Measurements from ENCODE around the gene KIF2A. TPM values are rescaled to one million over a fixed set of nuclear protein-coding genes. Genes with fewer than 3 reads are reported as not detected.

KIF2A gene
- total RNA-seq, 4 donors from 2014 or later, result 23.3 to 28.6 (median 25.0) TPM

GRCh38 chr5:62263401-62263800 lies 42.6 kb upstream of the KIF2A start:
- H3K9me3 ChIP-seq, result no peaks in the 10 kb centered on the region
- TF ChIP-seq POLR2AphosphoS5 (IDR thresholded peaks at IDR 0.05), result no peak
- TF ChIP-seq, protein P1, sequence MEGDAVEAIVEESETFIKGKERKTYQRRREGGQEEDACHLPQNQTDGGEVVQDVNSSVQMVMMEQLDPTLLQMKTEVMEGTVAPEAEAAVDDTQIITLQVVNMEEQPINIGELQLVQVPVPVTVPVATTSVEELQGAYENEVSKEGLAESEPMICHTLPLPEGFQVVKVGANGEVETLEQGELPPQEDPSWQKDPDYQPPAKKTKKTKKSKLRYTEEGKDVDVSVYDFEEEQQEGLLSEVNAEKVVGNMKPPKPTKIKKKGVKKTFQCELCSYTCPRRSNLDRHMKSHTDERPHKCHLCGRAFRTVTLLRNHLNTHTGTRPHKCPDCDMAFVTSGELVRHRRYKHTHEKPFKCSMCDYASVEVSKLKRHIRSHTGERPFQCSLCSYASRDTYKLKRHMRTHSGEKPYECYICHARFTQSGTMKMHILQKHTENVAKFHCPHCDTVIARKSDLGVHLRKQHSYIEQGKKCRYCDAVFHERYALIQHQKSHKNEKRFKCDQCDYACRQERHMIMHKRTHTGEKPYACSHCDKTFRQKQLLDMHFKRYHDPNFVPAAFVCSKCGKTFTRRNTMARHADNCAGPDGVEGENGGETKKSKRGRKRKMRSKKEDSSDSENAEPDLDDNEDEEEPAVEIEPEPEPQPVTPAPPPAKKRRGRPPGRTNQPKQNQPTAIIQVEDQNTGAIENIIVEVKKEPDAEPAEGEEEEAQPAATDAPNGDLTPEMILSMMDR (IDR thresholded peaks at IDR 0.05), result no peak
- no peak for TF ChIP-seq EP300 (IDR thresholded peaks at IDR 0.05)
- no peak for TF ChIP-seq POLR2A (IDR thresholded peaks at IDR 0.05)
- H3K27me3 ChIP-seq, result no peaks in the 10 kb centered on the region
- DNase-seq (ENCODE audit: low spot score in 2 of 2), result no peak
- H3K4me1 ChIP-seq, result peaks cover 13% of the 10 kb centered on the region
- no peak overlapping the region for H3K4me3 ChIP-seq
- no peaks in the 10 kb centered on the region for H3K36me3 ChIP-seq
- no peak overlapping the region for H3K27ac ChIP-seq

- Histone ChIP-seq H3K27me3 (no peaks in the 10 kb centered on the region), H3K4me1 (peaks cover 4% of the 10 kb centered on the region), H3K4me3 (no peak overlapping the region), H3K36me3 (no peaks in the 10 kb centered on the region), H3K27ac (no peak overlapping the region), H3K9me3 (no peaks in the 10 kb centered on the region)
- DNase-seq (ENCODE audit: low spot score in 2 of 2), result no peak
- TF ChIP-seq EP300 (IDR thresholded peaks at IDR 0.05), result no peak
- no peak for TF ChIP-seq POLR2A (IDR thresholded peaks at IDR 0.05)
- TF ChIP-seq POLR2AphosphoS5 (IDR thresholded peaks at IDR 0.05), result no peak
- TF ChIP-seq, protein P1 (IDR thresholded peaks at IDR 0.05), result no peak
These were observed 40.3 kb upstream of the KIF2A start for GRCh38 chr5:62265648-62266112.

- H3K36me3 ChIP-seq, result no peaks in the 10 kb centered on the region
- H3K27me3 ChIP-seq, result no peaks in the 10 kb centered on the region
- TF ChIP-seq POLR2A (IDR thresholded peaks at IDR 0.05), result no peak
- TF ChIP-seq POLR2AphosphoS5 (IDR thresholded peaks at IDR 0.05), result no peak
- TF ChIP-seq, protein P1 (IDR thresholded peaks at IDR 0.05), result no peak
- TF ChIP-seq EP300 (IDR thresholded peaks at IDR 0.05), result no peak
- DNase-seq (ENCODE audit: low spot score in 2 of 2), result no peak
- WGBS, result 100% methylated on average over 4 of the region's 4 CpGs
- H3K4me1 ChIP-seq, result no peaks in the 10 kb centered on the region
- no peaks in the 10 kb centered on the region for H3K9me3 ChIP-seq
- H3K27ac ChIP-seq, result no peak overlapping the region
- H3K4me3 ChIP-seq, result no peak overlapping the region
These were observed 39.4 kb upstream of the KIF2A start for GRCh38 chr5:62266573-62266972.

GRCh38 chr5:62268234-62268633 lies 37.8 kb upstream of the KIF2A start:
- Histone ChIP-seq H3K27me3 (no peaks in the 10 kb centered on the region), H3K27ac (no peak overlapping the region), H3K4me3 (no peak overlapping the region), H3K9me3 (no peaks in the 10 kb centered on the region), H3K36me3 (no peaks in the 10 kb centered on the region), H3K4me1 (no peaks in the 10 kb centered on the region)
- no peak for DNase-seq (ENCODE audit: low spot score in 2 of 2)
- WGBS, result 51% methylated on average over 1 of the region's 1 CpG
- TF ChIP-seq POLR2A (IDR thresholded peaks at IDR 0.05) (no peak), POLR2AphosphoS5 (IDR thresholded peaks at IDR 0.05) (no peak), EP300 (IDR thresholded peaks at IDR 0.05) (no peak)
- TF ChIP-seq, protein P1 (IDR thresholded peaks at IDR 0.05), result no peak

DNA sequence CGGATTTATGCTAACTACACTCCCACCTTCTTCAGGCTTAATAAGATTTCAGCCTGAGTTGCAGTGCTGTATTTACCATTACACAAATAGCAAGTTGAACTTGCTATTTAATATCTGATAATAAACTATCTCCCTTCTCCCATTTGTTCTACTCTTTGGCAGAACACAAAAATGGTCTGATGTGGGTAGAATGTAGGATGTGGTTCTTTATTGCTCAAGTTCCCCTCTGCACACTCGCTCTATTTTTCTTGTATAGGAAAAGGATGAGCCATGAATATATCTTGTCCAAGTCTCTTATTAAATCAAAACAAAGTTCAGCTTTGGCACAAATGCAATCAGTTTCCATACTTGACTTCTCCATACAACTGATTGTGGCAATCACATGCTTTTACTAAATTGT lies 37.2 kb upstream of the KIF2A start:
- no peak for DNase-seq (ENCODE audit: low spot score in 2 of 2)
- no peak overlapping the region for H3K27ac ChIP-seq
- no peaks in the 10 kb centered on the region for H3K9me3 ChIP-seq
- H3K36me3 ChIP-seq, result no peaks in the 10 kb centered on the region
- no peaks in the 10 kb centered on the region for H3K4me1 ChIP-seq
- no peak for TF ChIP-seq POLR2AphosphoS5 (IDR thresholded peaks at IDR 0.05)
- TF ChIP-seq, protein P1 (IDR thresholded peaks at IDR 0.05), result no peak
- TF ChIP-seq EP300 (IDR thresholded peaks at IDR 0.05), result no peak
- no peak for TF ChIP-seq POLR2A (IDR thresholded peaks at IDR 0.05)
- 59% methylated on average over 2 of the region's 2 CpGs for WGBS
- no peaks in the 10 kb centered on the region for H3K27me3 ChIP-seq
- H3K4me3 ChIP-seq, result no peak overlapping the region
